Fibroblast of mammary gland (primary cell): ENCODE results near the gene GLS.
A peak's percentile ranks its signal among the peaks of the same experiment; 100 is the strongest.
"Not testable (repeated sequence)": the region's sequence is repeated elsewhere in the genome, so short reads cannot be mapped to it uniquely, and the experiment has no call there.

Experiments used
- DNase-seq: peaks from one replicate; pipeline ENCODE4 v3.0.0-alpha.2; 2010; ENCODE audit warnings: low read depth
- H3K4me3 ChIP-seq: 2 replicates; pipeline ENCODE4 v1.5.1; 2011; ENCODE audit warnings: low read depth, mild to moderate bottlenecking, low read length, moderate library complexity; ENCODE audit not compliant: control insufficient read depth
- CTCF ChIP-seq: conservative IDR thresholded peaks from 2 replicates; pipeline ENCODE4 v1.5.1; 2011; ENCODE audit warnings: low read depth, low read length, inconsistent platforms; ENCODE audit not compliant: control insufficient read depth, insufficient read depth

The GLS gene

GRCh38 chr2:190855245-190855644 is 25.4 kb upstream of the GLS start:
- no peak for DNase-seq
- TF ChIP-seq CTCF, result no peak
- H3K4me3 ChIP-seq, result no peak overlapping the region

- no peak for DNase-seq
- TF ChIP-seq CTCF, result no peak
- H3K4me3 ChIP-seq, result no peak overlapping the region
Observed at GRCh38 chr2:190856985-190857384, 23.6 kb upstream of the GLS start.

- no peak for TF ChIP-seq CTCF
- DNase-seq, result peak; percentile 66
- H3K4me3 ChIP-seq, result no peak overlapping the region
Observed at GRCh38 chr2:190858817-190859216, 21.8 kb upstream of the GLS start.

- DNase-seq, result no peak
- no peak overlapping the region for H3K4me3 ChIP-seq
- no peak for TF ChIP-seq CTCF
Observed at GRCh38 chr2:190859347-190860297, 21.0 kb upstream of the GLS start.

GRCh38 chr2:190860985-190861680 is 19.5 kb upstream of the GLS start:
- DNase-seq, result no peak

GRCh38 chr2:190862128-190862527 is 18.5 kb upstream of the GLS start:
- DNase-seq, H3K4me3 ChIP-seq: not testable (repeated sequence)

More at GRCh38 chr2:190860985-190861680, 19.5 kb upstream of the GLS start:
- TF ChIP-seq CTCF, result no peak
- H3K4me3 ChIP-seq, result no peak overlapping the region

- no peak for DNase-seq
- no peak overlapping the region for H3K4me3 ChIP-seq
- no peak for TF ChIP-seq CTCF
Observed at GRCh38 chr2:190862571-190862991, 18.0 kb upstream of the GLS start.
